Stimulated activated CD4-positive, alpha-beta T cell treated with anti-CD3 and anti-CD28 coated beads, Interleukin-1b, Interleukin-23, amount 100 ng/mL, for 48 hours (primary cell): ENCODE measurements around the gene PXDC1.

Source experiments
- DNase-seq: peaks from one replicate; pipeline ENCODE4 v3.0.0-alpha.2; 2020

Gene PXDC1

GRCh38 chr6:3751077-3751729 lies at the start of gene PXDC1:
Gene PXDC1 (minus strand): TSS chr6:3751713. CDS start chr6:3751531, 182 bp downstream.
- peak; percentile 16 for DNase-seq

- no peak for DNase-seq
Observed at GRCh38 chr6:3800850-3801591, 49.5 kb upstream of the PXDC1 start.

GRCh38 chr6:3799719-3800118 lies 48.2 kb upstream of the PXDC1 start:
- no peak for DNase-seq

GRCh38 chr6:3798055-3798919 lies 46.8 kb upstream of the PXDC1 start:
- DNase-seq: no peak

- no peak for DNase-seq
Observed at GRCh38 chr6:3797231-3798054, 45.9 kb upstream of the PXDC1 start.

GRCh38 chr6:3796719-3797041 lies 45.2 kb upstream of the PXDC1 start:
- DNase-seq: no peak

- DNase-seq: no peak
Observed at GRCh38 chr6:3795836-3796718, 44.6 kb upstream of the PXDC1 start.

GRCh38 chr6:3794092-3794491 lies 42.6 kb upstream of the PXDC1 start:
- no peak for DNase-seq

- no peak for DNase-seq
Observed at GRCh38 chr6:3793545-3793944, 42.0 kb upstream of the PXDC1 start.

- DNase-seq: no peak
Observed at GRCh38 chr6:3791526-3792203, 40.2 kb upstream of the PXDC1 start.

- DNase-seq: no peak
Observed at GRCh38 chr6:3789896-3790558, 38.5 kb upstream of the PXDC1 start.

- no peak for DNase-seq
Observed at GRCh38 chr6:3789018-3789895, 37.7 kb upstream of the PXDC1 start.

- no peak for DNase-seq
Observed at GRCh38 chr6:3788408-3789017, 37.0 kb upstream of the PXDC1 start.

- DNase-seq: no peak
Observed at GRCh38 chr6:3786141-3786540, 34.6 kb upstream of the PXDC1 start.

- no peak for DNase-seq
Observed at GRCh38 chr6:3785745-3786098, 34.2 kb upstream of the PXDC1 start.

GRCh38 chr6:3784885-3785744 lies 33.6 kb upstream of the PXDC1 start:
- no peak for DNase-seq

- DNase-seq: no peak
Observed at GRCh38 chr6:3784423-3784822, 32.9 kb upstream of the PXDC1 start.
